ENCODE measurements around the gene DDI1. TPM values are rescaled to one million over a fixed set of nuclear protein-coding genes. Genes with fewer than 3 reads are reported as not detected.

DDI1 gene
- total RNA-seq: not detected in 2 replicates

DNA sequence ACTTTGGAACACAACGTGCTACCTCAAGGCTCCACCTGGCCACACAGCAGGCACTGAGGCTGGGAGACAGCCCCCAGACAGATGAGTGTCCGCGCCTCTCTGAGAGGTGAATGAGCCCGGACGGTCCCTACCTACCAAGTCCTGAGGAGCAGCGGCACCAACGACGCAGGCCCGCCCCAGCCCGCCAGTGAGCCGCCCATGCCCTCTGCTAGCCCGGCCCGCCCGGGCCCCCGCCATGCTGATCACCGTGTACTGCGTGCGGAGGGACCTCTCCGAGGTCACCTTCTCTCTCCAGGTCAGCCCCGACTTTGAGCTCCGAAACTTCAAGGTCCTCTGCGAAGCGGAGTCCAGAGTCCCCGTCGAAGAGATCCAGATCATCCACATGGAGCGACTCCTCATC lies at the start of gene DDI1:
TSS of gene DDI1 (plus strand) at position 53 of the 400 bp plus-strand sequence. CDS start at position 236, 183 bp downstream.

Other genes starting within 250 kb of the DDI1 start
- 42.9 and 92.0 TPM in 2 replicates for gene PDGFD, start 127.5 kb downstream of the DDI1 start, total RNA-seq

Data from pericardium fibroblast (primary cell).